GM13976 (cell line): ENCODE measurements around the gene KCNG2.

Experiments
- DNase-seq: peaks from one replicate; pipeline ENCODE4 v3.0.0; 2012; ENCODE audit warnings: low spot score
- CTCF ChIP-seq: IDR thresholded peaks from 2 replicates; pipeline ENCODE4 v1.5.1; 2012; ENCODE audit warnings: borderline replicate concordance, mild to moderate bottlenecking; ENCODE audit not compliant: insufficient read depth; ENCODE audit errors: extremely low read depth, missing control alignments, control extremely low read depth
- in situ Hi-C: fragments of 300-500 bp; cut with MboI; formaldehyde crosslinking; loops from one replicate; pipeline ENCODE4 v1.12.0; 2022; ENCODE audit warnings: low sequenced_read_pairs, mixed read lengths, inconsistent platforms; ENCODE audit not compliant: unreplicated experiment

Gene KCNG2

GRCh38 chr18:79900610-79901570 is 103.2 kb downstream of the KCNG2 start:
- no peak for DNase-seq
- in situ Hi-C loops: no loop called here
- no peak for TF ChIP-seq CTCF

- no peak for DNase-seq
- in situ Hi-C loops: no loop called here
- TF ChIP-seq CTCF: no peak
These were observed 103.9 kb downstream of the KCNG2 start for GRCh38 chr18:79901665-79902064.

GRCh38 chr18:79902075-79902474 is 104.3 kb downstream of the KCNG2 start:
- in situ Hi-C loops: no loop called here
- DNase-seq: no peak
- TF ChIP-seq CTCF: no peak

GRCh38 chr18:79902640-79903039 is 104.9 kb downstream of the KCNG2 start:
- no peak for TF ChIP-seq CTCF
- in situ Hi-C loops: no loop called here
- no peak for DNase-seq

- in situ Hi-C loops: no loop called here
- no peak for DNase-seq
- TF ChIP-seq CTCF: no peak
These were observed 105.4 kb downstream of the KCNG2 start for GRCh38 chr18:79903071-79903635.

- no peak for TF ChIP-seq CTCF
- DNase-seq: no peak
- in situ Hi-C loops: no loop called here
These were observed 106.1 kb downstream of the KCNG2 start for GRCh38 chr18:79903787-79904356.
